Endometrium (tissue), 2 donors: ENCODE data around the gene ZNF784.

ENCODE experiments used
- FAIRE-seq: peaks from 2 replicates; lab custom pipeline; 2012; peaks lifted over from hg19 to GRCh38; lab: Jason Lieb, UNC
- donor health status: control.
- donor health status: control.

The ZNF784 gene

DNA sequence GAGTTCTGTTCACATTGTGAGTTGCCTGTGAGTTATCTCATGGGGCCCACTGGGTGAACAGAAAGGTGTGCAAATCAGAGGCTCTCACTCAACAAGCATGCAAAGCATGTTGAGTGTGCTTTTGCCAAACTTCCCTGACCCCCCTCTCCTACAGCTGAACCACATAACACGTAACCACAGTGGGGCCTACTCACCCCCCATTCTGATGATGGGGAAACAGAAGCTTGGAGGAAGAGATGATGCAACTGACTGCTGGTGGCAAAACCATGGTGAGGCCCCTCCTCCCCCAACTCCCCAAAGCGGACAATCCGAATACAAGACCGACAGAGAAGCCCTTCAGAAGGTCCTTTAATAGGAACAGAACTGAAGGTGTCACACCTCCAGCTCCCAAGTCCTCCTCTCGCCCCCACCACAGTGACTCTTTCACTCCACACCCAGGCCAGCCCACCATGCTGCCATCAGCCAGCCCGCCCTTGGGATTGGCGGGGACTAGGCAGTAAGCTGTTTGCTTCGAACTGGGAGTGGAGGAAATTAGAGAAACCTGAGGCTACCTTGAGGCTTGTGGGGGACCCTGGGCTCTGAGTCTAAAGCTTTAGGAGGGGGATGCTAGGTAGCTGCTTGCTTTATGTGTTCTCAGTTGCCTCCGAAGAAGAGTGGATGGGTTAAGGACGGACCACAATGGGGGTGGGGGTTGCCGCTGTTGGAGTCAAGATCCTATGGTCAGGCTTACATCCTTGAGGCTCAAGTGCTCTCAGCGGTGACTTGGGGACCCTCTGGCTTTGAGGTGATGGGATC is 3.8 kb downstream of the ZNF784 start:
- FAIRE-seq = no peak

DNA sequence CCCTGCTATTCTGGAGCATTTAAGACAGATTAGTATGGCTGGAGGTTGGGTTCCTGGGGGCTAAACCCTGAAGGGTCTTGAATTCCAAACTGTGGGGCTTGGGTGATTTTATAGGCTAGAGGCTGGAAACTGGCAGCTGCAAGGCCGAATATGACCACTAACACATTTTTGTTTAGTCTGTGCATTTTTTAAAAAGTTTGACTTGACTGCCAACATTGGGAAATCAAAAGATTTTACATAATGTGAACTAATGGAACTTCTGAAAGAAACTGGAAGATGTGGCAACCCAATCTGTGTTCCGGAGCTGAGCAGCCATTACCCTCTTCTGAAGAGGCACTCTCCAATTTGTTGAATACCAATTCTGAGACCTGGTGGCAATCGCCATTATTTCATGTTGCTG is 5.1 kb downstream of the ZNF784 start:
- FAIRE-seq = no peak

DNA sequence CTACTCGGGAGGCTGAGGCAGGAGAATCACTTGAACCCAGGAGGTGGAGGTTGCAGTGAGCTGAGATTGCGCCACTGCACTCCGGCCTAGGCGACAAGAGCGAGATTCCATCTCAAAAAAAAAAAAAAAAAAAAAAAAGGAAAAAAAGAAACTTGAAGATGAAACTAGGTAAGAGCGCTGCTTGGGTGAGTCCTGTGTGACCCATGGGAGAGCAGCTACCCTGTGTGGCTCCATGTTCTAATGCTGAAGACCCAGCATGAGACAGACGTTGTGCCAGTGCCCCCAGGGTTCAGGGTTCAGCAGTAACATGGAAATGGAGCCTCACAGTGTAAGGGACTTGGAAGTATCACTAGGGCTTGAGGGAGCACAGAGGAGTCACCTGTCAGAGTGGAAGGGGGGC is 5.9 kb downstream of the ZNF784 start:
- FAIRE-seq = no peak

DNA sequence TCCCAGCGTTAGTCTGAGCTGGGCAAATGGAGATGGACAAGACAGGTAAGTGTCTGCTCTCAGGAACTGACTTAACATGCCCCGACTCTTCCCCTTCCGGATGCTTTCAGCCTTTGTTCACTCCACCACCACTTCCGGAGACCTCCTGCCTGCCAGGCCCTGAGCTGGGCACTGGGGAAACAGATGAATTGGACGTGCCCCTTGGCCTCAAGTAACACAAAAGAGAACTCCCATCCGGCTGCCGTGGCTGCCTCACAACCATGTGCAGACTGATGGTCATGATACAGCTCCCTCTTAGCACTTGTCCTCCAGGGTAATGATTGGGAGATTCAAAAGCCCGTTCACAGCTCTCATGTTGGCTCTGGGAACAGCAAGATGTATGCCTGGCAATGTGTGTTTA is 6.9 kb downstream of the ZNF784 start:
- FAIRE-seq = no peak

DNA sequence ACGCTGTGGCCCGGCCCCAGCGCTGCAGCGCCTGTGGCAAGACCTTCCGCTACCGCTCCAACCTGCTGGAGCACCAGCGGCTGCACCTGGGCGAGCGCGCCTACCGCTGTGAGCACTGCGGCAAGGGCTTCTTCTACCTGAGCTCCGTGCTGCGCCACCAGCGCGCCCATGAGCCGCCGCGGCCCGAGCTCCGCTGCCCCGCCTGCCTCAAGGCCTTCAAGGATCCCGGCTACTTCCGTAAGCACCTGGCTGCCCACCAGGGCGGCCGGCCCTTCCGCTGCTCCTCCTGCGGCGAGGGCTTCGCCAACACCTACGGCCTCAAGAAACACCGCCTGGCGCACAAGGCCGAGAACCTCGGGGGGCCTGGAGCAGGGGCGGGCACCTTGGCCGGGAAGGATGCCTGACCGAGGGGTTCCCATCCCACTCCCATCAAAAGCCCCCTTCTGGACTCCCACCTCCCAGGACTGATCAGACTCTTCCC is 7.9 kb downstream of the ZNF784 start:
- no peak for FAIRE-seq

DNA sequence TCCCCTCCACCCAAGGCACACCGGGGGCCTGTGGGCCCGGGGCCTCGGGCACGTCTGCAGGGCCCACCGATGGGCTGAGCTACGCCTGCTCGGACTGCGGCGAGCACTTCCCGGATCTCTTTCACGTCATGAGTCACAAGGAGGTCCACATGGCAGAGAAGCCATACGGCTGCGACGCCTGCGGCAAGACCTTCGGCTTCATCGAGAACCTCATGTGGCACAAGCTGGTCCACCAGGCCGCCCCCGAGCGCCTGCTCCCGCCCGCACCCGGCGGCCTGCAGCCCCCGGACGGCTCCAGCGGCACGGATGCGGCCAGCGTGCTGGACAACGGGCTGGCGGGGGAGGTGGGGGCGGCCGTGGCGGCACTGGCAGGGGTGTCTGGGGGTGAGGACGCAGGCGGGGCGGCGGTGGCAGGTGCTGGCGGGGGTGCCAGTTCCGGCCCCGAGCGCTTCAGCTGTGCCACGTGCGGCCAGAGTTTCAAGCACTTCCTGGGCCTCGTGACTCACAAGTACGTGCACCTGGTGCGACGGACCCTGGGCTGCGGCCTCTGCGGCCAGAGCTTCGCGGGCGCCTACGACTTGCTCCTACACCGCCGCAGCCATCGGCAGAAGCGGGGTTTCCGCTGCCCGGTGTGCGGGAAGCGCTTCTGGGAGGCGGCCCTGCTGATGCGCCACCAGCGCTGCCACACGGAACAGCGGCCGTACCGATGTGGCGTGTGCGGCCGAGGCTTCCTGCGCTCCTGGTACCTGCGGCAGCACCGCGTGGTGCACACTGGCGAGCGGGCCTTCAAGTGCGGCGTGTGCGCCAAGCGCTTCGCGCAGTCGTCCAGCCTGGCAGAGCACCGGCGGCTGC is 8.6 kb downstream of the ZNF784 start:
- no peak for FAIRE-seq

DNA sequence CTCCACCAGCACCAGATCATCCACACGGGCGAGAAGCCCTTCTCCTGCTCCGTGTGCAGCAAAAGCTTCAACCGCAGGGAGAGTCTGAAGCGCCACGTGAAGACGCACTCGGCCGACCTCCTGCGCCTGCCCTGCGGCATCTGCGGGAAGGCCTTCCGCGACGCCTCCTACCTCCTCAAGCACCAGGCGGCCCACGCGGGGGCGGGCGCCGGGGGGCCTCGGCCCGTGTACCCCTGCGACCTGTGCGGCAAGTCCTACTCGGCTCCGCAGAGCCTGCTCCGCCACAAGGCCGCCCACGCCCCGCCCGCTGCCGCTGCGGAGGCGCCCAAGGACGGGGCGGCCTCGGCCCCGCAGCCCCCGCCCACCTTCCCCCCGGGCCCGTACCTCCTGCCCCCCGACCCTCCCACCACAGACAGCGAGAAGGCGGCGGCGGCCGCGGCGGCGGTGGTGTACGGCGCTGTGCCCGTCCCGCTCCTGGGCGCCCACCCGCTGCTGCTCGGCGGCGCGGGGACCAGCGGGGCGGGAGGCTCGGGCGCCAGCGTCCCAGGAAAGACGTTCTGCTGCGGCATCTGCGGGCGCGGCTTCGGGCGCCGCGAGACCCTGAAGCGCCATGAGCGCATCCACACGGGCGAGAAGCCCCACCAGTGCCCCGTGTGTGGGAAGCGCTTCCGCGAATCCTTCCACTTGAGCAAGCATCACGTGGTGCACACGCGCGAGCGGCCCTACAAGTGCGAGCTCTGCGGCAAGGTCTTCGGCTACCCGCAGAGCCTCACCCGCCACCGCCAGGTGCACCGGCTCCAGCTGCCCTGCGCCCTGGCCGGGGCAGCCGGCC is 9.4 kb downstream of the ZNF784 start:
- no peak for FAIRE-seq

DNA sequence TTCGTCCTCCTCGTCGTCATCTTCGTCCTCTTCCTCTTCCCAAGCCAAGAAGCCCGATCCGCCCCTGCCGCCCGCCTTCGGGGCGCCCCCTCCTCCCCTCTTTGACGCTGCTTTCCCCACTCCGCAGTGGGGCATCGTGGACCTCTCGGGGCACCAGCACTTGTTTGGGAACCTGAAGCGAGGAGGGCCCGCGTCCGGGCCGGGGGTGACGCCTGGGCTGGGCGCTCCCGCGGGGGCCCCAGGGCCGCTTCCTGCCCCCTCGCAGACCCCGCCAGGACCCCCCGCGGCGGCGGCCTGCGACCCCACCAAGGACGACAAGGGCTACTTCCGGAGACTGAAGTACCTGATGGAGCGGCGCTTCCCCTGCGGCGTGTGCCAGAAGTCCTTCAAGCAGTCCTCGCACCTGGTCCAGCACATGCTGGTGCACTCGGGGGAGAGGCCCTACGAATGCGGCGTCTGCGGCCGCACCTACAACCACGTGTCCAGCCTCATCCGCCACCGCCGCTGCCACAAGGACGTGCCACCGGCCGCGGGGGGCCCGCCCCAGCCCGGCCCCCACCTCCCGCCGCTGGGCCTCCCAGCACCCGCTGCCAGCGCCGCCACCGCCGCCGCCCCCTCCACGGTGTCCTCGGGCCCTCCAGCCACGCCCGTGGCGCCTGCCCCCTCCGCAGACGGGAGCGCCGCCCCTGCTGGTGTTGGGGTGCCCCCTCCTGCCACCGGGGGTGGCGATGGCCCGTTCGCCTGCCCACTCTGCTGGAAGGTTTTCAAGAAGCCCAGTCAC is 10.2 kb downstream of the ZNF784 start:
- no peak for FAIRE-seq

DNA sequence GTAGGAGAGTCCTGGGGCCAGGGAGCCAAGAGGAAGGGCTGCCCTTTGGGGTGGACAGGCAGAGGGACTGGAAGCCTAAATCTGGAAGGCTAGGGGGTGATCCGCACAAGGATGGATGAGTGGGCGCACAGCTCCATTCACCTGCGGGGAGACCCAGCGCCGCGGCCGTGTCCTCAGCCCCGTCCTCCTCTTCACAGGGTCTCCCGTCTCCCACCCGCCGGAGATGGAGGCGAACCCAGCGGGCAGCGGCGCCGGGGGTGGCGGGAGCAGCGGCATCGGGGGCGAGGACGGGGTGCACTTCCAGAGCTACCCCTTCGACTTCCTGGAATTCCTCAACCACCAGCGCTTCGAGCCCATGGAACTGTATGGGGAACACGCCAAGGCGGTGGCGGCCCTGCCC is 11.0 kb downstream of the ZNF784 start:
- no peak for FAIRE-seq

DNA sequence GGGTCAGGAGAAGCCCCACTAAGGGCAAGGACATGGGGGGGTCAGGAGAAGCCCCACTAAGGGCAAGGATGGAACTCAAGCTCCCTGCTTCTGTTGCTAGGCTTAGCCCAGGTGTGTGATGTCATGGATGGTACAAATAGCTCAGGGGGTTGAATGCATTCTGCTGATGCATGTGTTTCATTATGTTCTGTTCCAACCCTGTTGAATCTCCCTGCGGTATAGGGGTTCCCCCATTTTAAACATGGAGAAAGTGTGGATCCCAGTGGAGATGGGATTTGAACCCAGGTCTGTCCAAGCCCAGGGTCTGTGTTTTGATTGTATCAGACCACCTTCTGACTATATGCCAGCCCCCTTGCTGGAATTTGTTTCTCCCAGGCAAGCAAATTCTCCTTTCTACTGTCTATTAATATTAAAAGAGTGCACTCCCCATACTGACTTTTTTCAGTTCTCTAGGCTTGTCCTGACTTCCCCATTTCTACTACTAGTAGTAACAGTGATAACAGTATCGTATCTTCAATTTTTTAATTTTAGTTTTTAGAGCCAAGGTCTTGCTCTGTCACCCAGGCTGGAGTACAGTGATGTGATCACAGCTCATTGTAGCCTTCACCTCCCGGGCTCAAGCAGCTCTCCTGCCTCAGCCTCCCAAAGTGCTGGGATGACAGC is 12.3 kb downstream of the ZNF784 start:
- FAIRE-seq = no peak

DNA sequence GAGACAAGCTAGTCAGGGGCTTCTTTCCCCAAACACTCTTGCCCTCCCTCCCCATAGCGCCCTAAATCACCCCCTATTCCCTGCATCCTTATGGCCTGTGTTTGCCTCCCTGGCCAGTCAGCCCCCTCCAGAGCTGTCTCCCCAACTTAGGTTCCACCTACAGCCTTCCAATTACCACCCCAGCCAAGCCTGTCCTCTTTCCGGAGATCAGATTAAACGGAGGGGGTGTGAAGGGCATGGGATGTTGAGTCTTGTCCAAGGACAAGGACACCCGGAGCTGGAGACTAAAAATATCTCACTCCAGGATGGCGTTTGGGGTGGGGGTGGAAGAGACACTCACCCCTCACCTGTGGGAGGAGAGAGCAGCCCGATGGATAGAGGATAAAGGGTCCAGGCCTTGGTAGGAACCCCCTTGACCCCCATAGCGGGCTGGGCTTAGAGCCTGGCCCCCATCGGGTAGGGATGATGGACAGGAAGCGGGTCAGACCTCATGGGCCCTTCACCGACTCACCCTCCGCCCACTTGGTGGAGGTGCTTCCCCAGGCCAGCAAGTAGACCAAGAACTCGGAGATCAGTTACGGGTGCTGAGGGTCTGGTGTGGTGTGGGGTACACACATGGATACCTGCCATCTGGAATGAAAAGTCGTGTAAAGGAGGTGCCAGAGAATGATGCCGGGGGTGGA is 12.9 kb downstream of the ZNF784 start:
- FAIRE-seq = no peak

DNA sequence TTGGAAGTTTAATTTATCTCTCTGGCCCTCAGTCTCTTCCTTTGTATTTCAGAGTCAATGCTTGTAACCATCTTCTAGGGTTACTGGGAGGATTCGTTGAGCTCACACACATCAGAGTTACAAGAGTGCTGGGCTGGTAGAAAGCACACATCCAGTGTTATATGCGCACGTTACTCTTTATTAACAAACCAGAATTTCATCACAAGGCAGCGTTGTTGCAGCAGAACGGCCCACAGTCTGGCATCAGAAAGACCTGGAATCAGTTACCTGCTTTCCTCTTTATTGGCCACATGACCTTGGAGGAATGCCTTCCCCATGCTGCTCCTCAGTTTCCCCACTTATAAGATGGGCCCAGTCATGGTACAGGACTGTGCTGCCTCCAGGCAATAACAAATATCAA is 15.0 kb downstream of the ZNF784 start:
- no peak for FAIRE-seq

DNA sequence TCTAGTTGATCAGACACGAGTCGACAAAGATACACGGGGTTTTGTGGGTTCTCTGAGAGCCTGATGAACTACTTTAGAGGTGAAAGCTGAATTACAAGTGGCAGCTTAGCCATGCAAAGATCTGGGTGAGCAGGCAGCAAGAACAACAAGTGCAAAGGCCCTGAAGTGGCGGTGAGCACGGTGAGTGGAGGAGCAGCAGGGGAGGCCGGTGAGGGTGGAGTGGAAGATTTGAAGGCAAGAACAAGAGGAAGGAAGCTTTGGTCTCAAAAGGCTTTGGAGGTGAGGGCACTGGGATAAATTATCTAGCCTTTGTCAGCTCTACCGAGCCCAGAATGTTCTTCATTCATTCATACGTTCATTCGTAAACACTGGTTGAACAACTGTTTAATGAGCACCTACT is 17.5 kb downstream of the ZNF784 start:
- FAIRE-seq = no peak

DNA sequence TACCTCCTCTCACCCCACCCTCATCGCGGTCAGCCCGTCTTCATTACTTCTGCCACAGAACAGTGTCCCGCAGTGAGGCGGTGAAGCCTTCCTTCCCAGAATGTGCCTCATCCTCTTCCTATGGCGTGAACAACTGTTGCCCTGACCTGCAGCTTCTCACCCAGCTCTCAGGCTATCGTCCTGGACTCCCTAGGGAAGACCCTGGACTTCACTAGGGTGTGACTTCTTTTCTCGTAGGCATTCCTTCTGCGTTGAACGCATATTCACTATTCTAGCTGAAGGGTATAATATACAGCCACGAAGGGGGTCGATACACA is 17.9 kb downstream of the ZNF784 start:
- FAIRE-seq = no peak

DNA sequence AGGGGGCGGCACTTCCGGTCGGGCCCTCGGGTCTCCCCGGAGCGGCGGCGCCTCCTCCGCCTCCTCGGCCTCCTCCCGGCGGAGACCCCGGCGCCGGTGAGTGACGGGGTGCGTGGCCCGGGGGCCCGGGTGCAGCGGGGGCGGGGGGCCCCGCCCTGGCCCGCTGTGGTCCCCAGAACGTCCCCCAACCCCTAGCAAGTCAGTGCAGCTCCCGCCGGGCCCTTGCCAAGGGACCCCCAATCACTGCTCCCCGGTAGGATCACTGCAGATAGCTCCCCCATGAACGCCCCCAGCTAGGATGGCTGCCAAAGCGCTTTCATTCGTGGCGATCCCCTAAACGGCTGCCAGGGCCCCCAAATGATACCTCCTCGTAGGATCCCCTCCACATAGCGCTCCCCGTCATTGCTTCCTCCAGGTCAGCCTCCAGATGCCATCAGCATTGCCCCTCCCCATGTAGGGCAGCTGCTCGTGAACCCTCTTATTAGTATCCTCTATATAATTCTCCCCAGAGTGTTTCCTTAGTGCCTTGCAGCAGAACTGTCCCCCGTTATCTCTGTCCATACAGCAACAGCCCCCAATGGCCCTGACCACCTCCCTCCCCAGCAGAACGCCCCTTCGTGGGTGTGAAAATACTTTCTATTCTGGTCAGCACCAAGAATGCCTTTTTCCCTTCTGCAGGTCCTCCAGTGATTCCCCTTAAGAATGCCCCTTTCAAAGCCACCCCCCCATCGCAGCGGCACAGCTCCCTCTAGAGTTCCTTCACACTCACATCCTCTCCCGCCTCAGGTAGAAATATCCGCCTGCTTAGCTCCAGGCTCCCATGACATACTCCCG is 18.5 kb downstream of the ZNF784 start, which contains the start of gene ZNF865:
TSS of gene ZNF865 (plus strand) at position 11 of the 834 bp plus-strand sequence. CDS start 7,972 bp downstream, outside the sequence.
- FAIRE-seq = no peak

DNA sequence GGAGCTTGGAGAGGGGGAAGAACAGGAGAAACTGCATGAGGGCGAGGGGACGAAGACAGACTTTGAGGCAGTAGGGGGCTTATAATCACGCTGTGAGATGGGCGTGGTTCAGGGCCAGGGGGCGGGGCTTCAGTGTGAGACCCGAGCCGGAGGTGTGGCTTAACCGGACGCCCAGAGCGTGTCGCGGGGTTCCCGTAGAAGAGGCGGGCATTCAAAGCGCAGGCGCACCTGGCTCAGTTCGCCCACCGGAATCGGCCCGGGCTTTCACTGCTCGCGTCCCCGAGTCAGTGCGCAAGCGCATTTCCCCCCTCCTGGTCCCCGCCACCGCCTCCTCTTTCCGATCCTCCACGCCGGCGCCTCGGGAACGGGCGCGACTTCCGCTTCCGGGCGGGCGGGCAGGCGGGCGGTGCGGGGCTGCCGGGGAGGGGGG is 19.1 kb downstream of the ZNF784 start:
- no peak for FAIRE-seq

DNA sequence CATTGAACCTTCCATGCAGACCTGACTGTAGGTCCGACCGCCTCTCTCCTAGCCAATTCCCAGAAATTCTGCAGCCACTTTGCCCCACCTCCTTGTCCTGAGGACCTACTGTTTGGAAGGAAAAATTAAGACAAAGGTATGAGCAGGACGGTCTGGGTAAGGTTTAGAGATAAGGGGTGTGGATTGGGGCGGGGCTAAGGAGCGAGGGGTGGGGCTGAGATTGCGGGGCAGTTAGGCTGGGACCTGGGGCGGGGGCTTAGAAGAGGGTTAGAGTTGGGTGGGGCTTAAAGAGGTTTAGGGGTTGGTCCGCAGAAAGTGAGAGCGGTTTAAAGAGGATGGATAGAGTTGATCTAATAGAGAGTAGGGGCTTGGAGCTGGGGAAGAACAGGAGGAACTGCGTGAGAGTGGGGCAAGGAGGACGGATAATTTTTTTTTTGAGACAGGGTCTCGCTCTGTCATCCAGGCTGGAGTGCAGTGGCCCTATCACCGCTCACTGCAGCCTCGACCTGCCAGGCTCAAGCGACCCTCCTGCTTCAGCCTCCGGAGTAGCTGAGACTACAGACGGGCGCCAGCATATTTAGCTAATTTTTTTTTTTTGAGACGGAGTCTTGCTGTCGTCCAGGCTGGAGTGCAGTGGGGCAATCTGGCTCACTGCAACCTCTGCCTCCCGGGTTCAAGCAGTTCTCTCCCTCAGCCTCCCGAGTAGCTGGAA is 20.6 kb downstream of the ZNF784 start:
- FAIRE-seq = no peak

DNA sequence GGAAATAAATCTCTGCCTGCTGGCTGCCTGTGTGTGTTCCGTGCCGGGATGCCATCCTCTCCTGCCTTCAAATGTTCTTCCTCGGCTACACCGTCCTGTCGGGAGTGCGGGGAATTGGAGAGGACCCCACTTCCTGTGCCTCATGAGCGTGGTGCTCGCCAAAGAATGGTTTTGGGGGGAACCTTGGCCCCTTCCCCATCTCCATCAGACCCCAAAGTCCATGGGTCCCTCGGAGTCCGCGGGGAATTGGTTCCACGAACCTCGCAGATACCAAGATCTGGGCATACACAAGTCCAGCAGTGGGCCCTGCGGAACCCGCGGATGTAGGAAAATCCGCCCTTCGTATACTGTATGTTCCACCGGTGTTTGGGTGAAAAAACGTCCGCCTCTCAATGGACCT is 21.3 kb downstream of the ZNF784 start:
- FAIRE-seq = no peak
